ENCODE data around the gene LTF. TPM values are rescaled to one million over a fixed set of nuclear protein-coding genes. Genes with fewer than 3 reads are reported as not detected.
A peak's percentile ranks its signal among the peaks of the same experiment; 100 is the strongest.
"Not testable (repeated sequence)": the region's sequence is repeated elsewhere in the genome, so short reads cannot be mapped to it uniquely, and the experiment has no call there.

LTF gene
- total RNA-seq, 2 experiments from 2014 or later, result not detected

- Mint-ChIP-seq H3K4me1 (peaks cover 21% of the 10 kb centered on the region), H3K36me3 (peaks cover 1% of the 10 kb centered on the region), H3K27ac (no peak overlapping the region), H3K27me3 (peaks cover 3% of the 10 kb centered on the region), H3K4me3 (no peak overlapping the region), H3K9me3 (ENCODE audit: low read depth) (no peaks in the 10 kb centered on the region)
- CTCF ChIA-PET, result interaction anchor here (1.1 kb wide), 1 partner anchor 29 kb away, joined by 3 read pairs; no protein-coding TSS in a partner anchor
- DNase-seq (peak; percentile 61), ATAC-seq (peak; percentile 41)
Observed at GRCh38 chr3:46395766-46396530, 68.8 kb downstream of the LTF start.

GRCh38 chr3:46395210-46395661 is 69.5 kb downstream of the LTF start:
- Mint-ChIP-seq H3K4me1 (peaks cover 21% of the 10 kb centered on the region), H3K27me3 (peaks cover 3% of the 10 kb centered on the region), H3K4me3 (no peak overlapping the region), H3K27ac (no peak overlapping the region), H3K36me3 (peaks cover 1% of the 10 kb centered on the region), H3K9me3 (ENCODE audit: low read depth) (no peaks in the 10 kb centered on the region)
- ATAC-seq (no peak), DNase-seq (no peak)
- CTCF ChIA-PET, result interaction anchor here (1.1 kb wide), 1 partner anchor 30 kb away, joined by 3 read pairs; no protein-coding TSS in a partner anchor

GRCh38 chr3:46393554-46394434 is 70.9 kb downstream of the LTF start:
- peaks cover 1% of the 10 kb centered on the region for H3K36me3 Mint-ChIP-seq
- H3K4me1 Mint-ChIP-seq, result peaks cover 21% of the 10 kb centered on the region
- H3K4me3 Mint-ChIP-seq, result no peak overlapping the region
- CTCF ChIA-PET, result interaction anchor here (1.0 kb wide), 1 partner anchor 10 kb away, joined by 5 read pairs; no protein-coding TSS in a partner anchor
- no peak for DNase-seq
- H3K27ac Mint-ChIP-seq, result no peak overlapping the region
- H3K9me3 Mint-ChIP-seq (ENCODE audit: low read depth), result no peaks in the 10 kb centered on the region
- no peak for ATAC-seq
- peaks cover 3% of the 10 kb centered on the region for H3K27me3 Mint-ChIP-seq

GRCh38 chr3:46393011-46393410 is 71.7 kb downstream of the LTF start:
- Mint-ChIP-seq H3K4me1 (peaks cover 21% of the 10 kb centered on the region), H3K36me3 (no peaks in the 10 kb centered on the region), H3K27me3 (peaks cover 3% of the 10 kb centered on the region), H3K9me3 (ENCODE audit: low read depth) (no peaks in the 10 kb centered on the region), H3K4me3 (no peak overlapping the region), H3K27ac (no peak overlapping the region)
- CTCF ChIA-PET, result interaction anchor here (1.0 kb wide), 1 partner anchor 9 kb away, joined by 5 read pairs; no protein-coding TSS in a partner anchor
- ATAC-seq, result no peak
- no peak for DNase-seq

GRCh38 chr3:46391526-46391925 is 73.2 kb downstream of the LTF start:
- H3K27ac Mint-ChIP-seq; ATAC-seq; H3K27me3 Mint-ChIP-seq; H3K9me3 Mint-ChIP-seq (ENCODE audit: low read depth); CTCF ChIA-PET; H3K4me3 Mint-ChIP-seq; H3K36me3 Mint-ChIP-seq; DNase-seq: not testable (repeated sequence)
- peaks cover 14% of the 10 kb centered on the region for H3K4me1 Mint-ChIP-seq

- ATAC-seq (no peak), DNase-seq (no peak)
- CTCF ChIA-PET, result no interaction called here
- Mint-ChIP-seq H3K9me3 (ENCODE audit: low read depth) (no peaks in the 10 kb centered on the region), H3K36me3 (peaks cover 7% of the 10 kb centered on the region), H3K27ac (no peak overlapping the region), H3K4me1 (peaks cover 22% of the 10 kb centered on the region), H3K4me3 (no peak overlapping the region), H3K27me3 (no peaks in the 10 kb centered on the region)
Observed at GRCh38 chr3:46389306-46389705, 75.4 kb downstream of the LTF start.

GRCh38 chr3:46388847-46389246 is 75.9 kb downstream of the LTF start:
- CTCF ChIA-PET; H3K27me3 Mint-ChIP-seq; H3K9me3 Mint-ChIP-seq (ENCODE audit: low read depth); H3K27ac Mint-ChIP-seq; ATAC-seq; H3K36me3 Mint-ChIP-seq; H3K4me3 Mint-ChIP-seq; DNase-seq: not testable (repeated sequence)
- peaks cover 26% of the 10 kb centered on the region for H3K4me1 Mint-ChIP-seq

GRCh38 chr3:46386205-46386604 is 78.5 kb downstream of the LTF start:
- CTCF ChIA-PET, result interaction anchor here (0.7 to 3.3 kb wide), 2 partner anchors 18 to 102 kb away, joined by 3 to 14 read pairs; no protein-coding TSS in a partner anchor
- H3K36me3 Mint-ChIP-seq, result peaks cover 7% of the 10 kb centered on the region
- DNase-seq (no peak), ATAC-seq (peak; percentile 39)
- no peaks in the 10 kb centered on the region for H3K9me3 Mint-ChIP-seq (ENCODE audit: low read depth)
- no peak overlapping the region for H3K27ac Mint-ChIP-seq
- H3K27me3 Mint-ChIP-seq, result no peaks in the 10 kb centered on the region
- peaks cover 36% of the 10 kb centered on the region for H3K4me1 Mint-ChIP-seq
- no peak overlapping the region for H3K4me3 Mint-ChIP-seq

Other genes starting within 250 kb of the LTF start
- gene CCR3, start 222.4 kb downstream of the LTF start, total RNA-seq, result 1 to 10 TPM; 1.4 to 2.0 TPM
- 10 to 100 TPM; 37.9 to 80.1 TPM for gene CCR2, start 110.8 kb downstream of the LTF start, total RNA-seq
- 10 to 100 TPM; 87.0 to 99.8 TPM for gene CCR5, start 94.0 kb downstream of the LTF start, total RNA-seq
- 10 to 100 TPM in 1 of 2 experiments, 1 to 10 TPM in 1; 10.0 to 11.9 TPM for gene CCRL2, start 57.6 kb downstream of the LTF start, total RNA-seq
- not detected for gene RTP3, start 33.1 kb upstream of the LTF start, total RNA-seq
- under 1 TPM in 1 of 2 experiments, not detected in 1; 0.07 TPM for gene LRRC2, start 101.4 kb upstream of the LTF start, total RNA-seq
- not detected for gene FAM240A, start 147.6 kb upstream of the LTF start, total RNA-seq
- under 1 TPM; 0.09 to 0.58 TPM for gene ALS2CL, start 228.8 kb upstream of the LTF start, total RNA-seq
- not detected for gene TMIE, start 236.5 kb upstream of the LTF start, total RNA-seq